22Rv1 (cell line): Measurements from ENCODE around the gene CYP19A1.

ENCODE experiments used
- H3K27ac ChIP-seq: fragments of 450-650 bp; 2 replicates; pipeline ENCODE4 v1.5.1; 2017
- CTCF ChIP-seq: fragments of 450-650 bp; IDR thresholded peaks from 2 replicates; pipeline ENCODE4 v1.5.1; 2017; ENCODE audit warnings: mild to moderate bottlenecking
- ZFX ChIP-seq: fragments of 450-650 bp; IDR thresholded peaks from 2 replicates; pipeline ENCODE4 v1.6.1; 2017; ENCODE audit warnings: antibody characterized with exemption, borderline replicate concordance

CYP19A1 gene

GRCh38 chr15:51346136-51346535 is 7.7 kb upstream of the CYP19A1 start:
- no peak overlapping the region for H3K27ac ChIP-seq
- TF ChIP-seq ZFX (no peak), CTCF (no peak)

- TF ChIP-seq ZFX (no peak), CTCF (no peak)
- no peak overlapping the region for H3K27ac ChIP-seq
Observed at GRCh38 chr15:51343466-51343865, 5.1 kb upstream of the CYP19A1 start.

GRCh38 chr15:51342227-51342999 is 4.0 kb upstream of the CYP19A1 start:
- no peak overlapping the region for H3K27ac ChIP-seq
- TF ChIP-seq ZFX = no peak
- no peak for TF ChIP-seq CTCF

- TF ChIP-seq ZFX = no peak
- TF ChIP-seq CTCF = no peak; the same call in 1 of the 2 replicates
- H3K27ac ChIP-seq = no peak within 1 kb of the TSS
Observed at GRCh38 chr15:51341366-51342226, 3.2 kb upstream of the CYP19A1 start, which contains the start of gene GLDN. Gene GLDN (plus strand): TSS chr15:51341655. CDS start chr15:51341685, 30 bp downstream.

- H3K27ac ChIP-seq = no peak overlapping the region
- no peak for TF ChIP-seq CTCF
Observed at GRCh38 chr15:51335538-51336410, 2.6 kb downstream of the CYP19A1 start.

- H3K27ac ChIP-seq = no peak overlapping the region
- no peak for TF ChIP-seq CTCF
- no peak for TF ChIP-seq ZFX
Observed at GRCh38 chr15:51335087-51335486, 3.3 kb downstream of the CYP19A1 start.
